Mammary epithelial cell (primary cell): ENCODE measurements around the gene CCDC107.

Experiments
- CTCF ChIP-seq, 2 donors: IDR thresholded peaks in 1 of 2; conservative IDR thresholded peaks in 1 of 2; 2 replicates each; pipeline ENCODE4 v1.5.1; 2011 to 2012; ENCODE audit warnings: inconsistent platforms in 2 of 2, low read length in 2 of 2, mild to moderate bottlenecking in 2 of 2, control low read depth in 1 of 2, low read depth in 1 of 2; ENCODE audit not compliant: insufficient read depth in 1 of 2; ENCODE audit errors: extremely low read depth in 1 of 2
- EZH2 ChIP-seq: IDR thresholded peaks from 2 replicates; pipeline ENCODE4 v1.6.1; 2012; ENCODE audit warnings: low read length, inconsistent platforms, borderline replicate concordance

- no peak for TF ChIP-seq CTCF (conservative IDR thresholded peaks at IDR 0.05 in 1 of 2, IDR thresholded peaks at IDR 0.05 in 1 of 2; ENCODE audit: extremely low read depth in 1 of 2, insufficient read depth in 1 of 2, low read depth in 1 of 2, low read length in 2 of 2)
- no peak for TF ChIP-seq EZH2
Measured at GRCh38 chr9:35675732-35676392, 17.8 kb downstream of the CCDC107 start.
